SK-N-MC (cell line): ENCODE results near the gene WDR82.

ENCODE experiments used
- EZH2 ChIP-seq: fragments of 200-600 bp; sonication (generic); IDR thresholded peaks from one replicate; pipeline ENCODE4 v1.6.1; 2017; ENCODE audit warnings: antibody characterized with exemption
- FOXP2 ChIP-seq: optimal IDR thresholded peaks from 2 replicates; pipeline ENCODE3; 2011; ENCODE audit warnings: mild to moderate bottlenecking, moderate library complexity; ENCODE audit not compliant: insufficient read depth; ENCODE audit errors: extremely low read length, control extremely low read depth
- POLR2AphosphoS5 ChIP-seq: IDR thresholded peaks from 2 replicates; pipeline ENCODE4 v1.6.1; 2012; ENCODE audit warnings: mild to moderate bottlenecking, low read depth, low read length, borderline replicate concordance

GRCh38 chr3:52292247-52293065 is 14.0 kb upstream of the WDR82 start:
- TF ChIP-seq EZH2 (no peak), POLR2AphosphoS5 (no peak), FOXP2 (no peak)
